GM18498 (cell line): Measurements from ENCODE around the gene CTNND1.

ENCODE experiments used
- ATAC-seq: cut with Tn5 transposase; IDR thresholded peaks from one replicate; pipeline ENCODE4 v1.9.1; 2021; ENCODE audit warnings: mild to moderate bottlenecking, moderate library complexity; ENCODE audit not compliant: unreplicated experiment

The CTNND1 gene

GRCh38 chr11:57867966-57868365 is 106.4 kb downstream of the CTNND1 start:
- no peak for ATAC-seq

GRCh38 chr11:57868491-57868890 is 106.9 kb downstream of the CTNND1 start:
- ATAC-seq: no peak
